OCI-LY3 (cell line): ENCODE data around the gene SLC25A21.

Experiments
- H2AFZ ChIP-seq: fragments of 200-600, 300-600 bp; shearing (Covaris generic); 2 replicates; pipeline ENCODE4 v1.6.0; 2014; ENCODE audit warnings: antibody characterized with exemption, low read depth, low read length
- H3K27ac ChIP-seq: fragments of 200-600, 300-600 bp; sonication (generic); 2 replicates; pipeline ENCODE4 v1.5.1; 2014; ENCODE audit warnings: mild to moderate bottlenecking, low read length, moderate library complexity, mixed read lengths
- H3K27me3 ChIP-seq: fragments of 200-600, 300-600 bp; sonication (generic); 2 replicates; pipeline ENCODE4 v1.6.1; 2014; ENCODE audit warnings: low read depth, low read length, mixed read lengths
- H3K36me3 ChIP-seq: fragments of 200-600, 300-600 bp; sonication (generic); replicated peaks from 2 replicates; pipeline ENCODE3; 2014; ENCODE audit warnings: low read depth, low read length, mixed read lengths
- H3K4me1 ChIP-seq: fragments of 300-600, 200-600 bp; sonication (generic); 2 replicates; pipeline ENCODE4 v1.6.1; 2014; ENCODE audit warnings: low read length, mixed read lengths
- H3K4me2 ChIP-seq: fragments of 200-600, 300-600 bp; sonication (generic); 2 replicates; pipeline ENCODE4 v1.6.1; 2014; ENCODE audit warnings: low read length, mixed read lengths
- H3K4me3 ChIP-seq: fragments of 300-600, 200-600 bp; sonication (generic); 2 replicates; pipeline ENCODE4 v1.5.1; 2014; ENCODE audit warnings: antibody characterized with exemption, mild to moderate bottlenecking, low read length, moderate library complexity
- H3K79me2 ChIP-seq: fragments of 300-600, 200-600 bp; shearing (Covaris generic); 2 replicates; pipeline ENCODE4 v1.6.1; 2014; ENCODE audit warnings: mild to moderate bottlenecking, low read length, mixed read lengths
- H3K9ac ChIP-seq: fragments of 300-600, 200-600 bp; shearing (Covaris generic); 2 replicates; pipeline ENCODE4 v1.6.0; 2014; ENCODE audit warnings: mild to moderate bottlenecking, low read length, moderate library complexity
- H3K9me3 ChIP-seq: fragments of 200-600, 300-600 bp; shearing (Covaris generic); 2 replicates; pipeline ENCODE4 v1.6.1; 2014; ENCODE audit warnings: low read length, mixed read lengths; ENCODE audit not compliant: insufficient read depth
- H4K20me1 ChIP-seq: fragments of 200-600, 300-600 bp; sonication (generic); 2 replicates; pipeline ENCODE4 v1.6.1; 2016; ENCODE audit warnings: low read length, mixed read lengths; ENCODE audit not compliant: insufficient read depth
- CTCF ChIP-seq: fragments of 200-600, 300-600 bp; sonication (generic); IDR thresholded peaks from 2 replicates; pipeline ENCODE4 v1.5.1; 2014; ENCODE audit warnings: antibody characterized with exemption, low read length, low read depth
- EZH2phosphoT487 ChIP-seq: fragments of 200-600 bp; shearing (Covaris generic); IDR thresholded peaks from 2 replicates; pipeline ENCODE4 v1.6.1; 2018; ENCODE audit warnings: antibody characterized with exemption, mixed run types, low read depth

Gene SLC25A21

DNA sequence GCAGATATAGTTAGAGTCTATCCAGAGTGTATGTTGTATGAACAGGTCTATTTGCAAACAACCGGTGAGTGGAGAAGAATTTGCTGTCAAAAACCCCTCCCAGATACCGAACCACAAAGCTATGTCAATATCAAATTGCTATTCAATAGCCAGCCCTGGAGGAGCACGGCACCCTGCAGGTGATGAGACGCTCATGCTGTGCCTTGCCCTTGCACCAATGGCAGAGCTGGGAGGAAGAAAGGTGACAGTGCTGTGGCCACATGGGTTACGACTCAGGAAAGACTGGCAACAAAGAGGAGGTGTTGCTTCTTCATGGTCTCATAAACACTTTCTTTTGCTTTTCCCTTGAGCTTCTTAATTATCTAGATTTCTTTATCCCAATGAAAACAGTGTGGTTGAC, 455.0 kb downstream of the SLC25A21 start:
- Histone ChIP-seq H4K20me1 (no peaks in the 10 kb centered on the region), H2AFZ (no peak overlapping the region), H3K27me3 (no peaks in the 10 kb centered on the region), H3K9me3 (no peaks in the 10 kb centered on the region), H3K9ac (no peak overlapping the region), H3K27ac (no peak overlapping the region), H3K4me3 (no peak overlapping the region), H3K79me2 (no peaks in the 10 kb centered on the region), H3K4me2 (no peak overlapping the region), H3K36me3 (no peaks in the 10 kb centered on the region), H3K4me1 (no peaks in the 10 kb centered on the region)
- TF ChIP-seq CTCF (no peak), EZH2phosphoT487 (no peak)

DNA sequence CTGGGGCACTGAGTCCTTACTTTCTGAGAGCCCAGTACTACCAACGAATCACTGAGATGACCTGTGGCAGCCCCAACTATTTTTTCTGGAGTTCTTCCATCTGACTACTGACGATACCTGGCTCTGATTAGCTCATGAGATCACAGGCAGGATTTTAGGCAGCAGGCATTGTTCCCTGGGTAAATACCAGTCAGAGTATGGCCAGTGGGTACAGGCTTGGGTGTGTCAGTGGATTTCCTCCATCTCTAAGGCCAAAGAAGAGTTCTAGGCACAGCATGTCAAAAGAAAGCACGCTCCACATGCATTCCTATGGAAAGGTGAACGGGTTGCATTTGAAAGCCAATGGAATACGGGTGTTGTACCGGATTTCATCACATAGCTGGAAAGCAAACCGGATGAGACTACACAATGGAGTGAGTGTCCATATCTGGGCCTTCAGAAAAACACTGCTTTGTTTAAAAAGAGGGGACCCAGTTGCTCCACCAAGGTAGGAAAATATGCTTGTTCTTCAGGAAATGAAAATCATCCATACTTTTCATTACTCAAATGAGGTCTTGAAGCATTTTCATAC, 455.7 kb downstream of the SLC25A21 start:
- no peak overlapping the region for H3K4me3 ChIP-seq
- no peak overlapping the region for H3K4me2 ChIP-seq
- no peaks in the 10 kb centered on the region for H3K36me3 ChIP-seq
- no peaks in the 10 kb centered on the region for H3K9me3 ChIP-seq
- no peak overlapping the region for H2AFZ ChIP-seq
- H3K79me2 ChIP-seq = no peaks in the 10 kb centered on the region
- H4K20me1 ChIP-seq = no peaks in the 10 kb centered on the region
- no peak overlapping the region for H3K27ac ChIP-seq
- H3K9ac ChIP-seq = no peak overlapping the region
- TF ChIP-seq CTCF (no peak), EZH2phosphoT487 (no peak)
- no peaks in the 10 kb centered on the region for H3K4me1 ChIP-seq
- H3K27me3 ChIP-seq = no peaks in the 10 kb centered on the region

DNA sequence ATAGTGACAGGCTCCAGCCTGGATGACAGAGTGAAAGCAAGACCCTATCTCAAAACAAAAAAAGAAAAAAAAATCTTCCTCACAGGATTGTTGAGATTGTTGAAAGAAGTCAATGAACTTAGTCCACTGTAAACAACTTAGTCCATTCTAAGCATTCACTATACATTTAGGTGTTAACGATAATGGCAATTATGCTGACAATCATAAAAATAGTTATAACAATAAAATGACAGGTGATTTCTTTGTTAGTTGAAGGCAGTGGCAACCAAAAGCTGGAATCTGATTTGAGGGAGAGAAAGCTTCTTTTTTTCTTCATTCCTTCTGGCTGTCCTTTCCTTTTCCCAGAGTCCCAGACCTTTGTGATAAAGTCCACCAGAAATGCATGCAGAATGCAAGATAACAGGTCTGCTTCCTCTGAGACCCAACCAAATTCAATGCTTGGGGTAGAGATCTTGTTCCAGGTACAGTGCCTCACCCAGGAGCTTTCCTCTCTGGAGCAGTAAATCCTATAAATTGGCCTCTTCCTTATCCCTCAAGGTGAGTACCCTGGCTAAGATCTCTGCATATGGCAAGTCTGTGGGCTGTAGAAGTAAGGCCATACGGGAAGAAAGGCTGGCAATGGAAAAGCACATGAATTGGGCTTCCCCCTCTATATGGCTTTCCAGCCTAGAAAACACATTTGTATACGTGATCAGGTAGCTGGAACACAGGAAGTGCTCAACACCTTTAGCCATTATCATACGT, 458.3 kb downstream of the SLC25A21 start:
- TF ChIP-seq CTCF (no peak), EZH2phosphoT487 (no peak)

DNA sequence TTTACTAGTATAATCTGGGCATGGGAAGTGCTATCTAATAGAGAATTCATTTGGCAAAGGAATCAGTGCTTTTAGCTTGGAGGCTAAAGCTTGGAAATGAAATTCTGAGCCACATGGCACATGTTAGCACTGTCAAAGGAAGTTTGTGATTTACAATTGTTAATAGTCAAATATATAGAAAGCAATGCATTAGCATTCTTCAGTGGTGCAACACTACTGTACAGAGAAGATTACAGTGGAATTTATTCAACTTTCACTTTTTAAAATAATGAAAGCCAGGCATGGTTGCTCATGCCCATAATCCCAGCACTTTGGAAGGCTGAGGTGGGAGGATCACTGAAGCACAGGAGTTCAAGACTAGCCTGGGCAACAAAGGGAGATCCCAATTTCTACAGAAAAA, 464.8 kb downstream of the SLC25A21 start:
- Histone ChIP-seq H3K79me2 (no peaks in the 10 kb centered on the region), H3K27me3 (no peaks in the 10 kb centered on the region), H3K36me3 (no peaks in the 10 kb centered on the region), H3K9me3 (no peaks in the 10 kb centered on the region), H3K4me3 (no peak overlapping the region), H3K9ac (no peak overlapping the region), H3K4me2 (no peak overlapping the region), H3K27ac (no peak overlapping the region), H3K4me1 (no peaks in the 10 kb centered on the region), H2AFZ (no peak overlapping the region), H4K20me1 (no peaks in the 10 kb centered on the region)
- TF ChIP-seq EZH2phosphoT487 (no peak), CTCF (no peak)

More for the DNA sequence above, 458.3 kb downstream of the SLC25A21 start:
- no peaks in the 10 kb centered on the region for H3K36me3 ChIP-seq
- no peaks in the 10 kb centered on the region for H3K79me2 ChIP-seq
- H3K4me2 ChIP-seq = no peak overlapping the region
- H4K20me1 ChIP-seq = no peaks in the 10 kb centered on the region
- no peak overlapping the region for H2AFZ ChIP-seq
- H3K4me3 ChIP-seq = no peak overlapping the region
- no peak overlapping the region for H3K27ac ChIP-seq
- no peaks in the 10 kb centered on the region for H3K4me1 ChIP-seq
- H3K27me3 ChIP-seq = no peaks in the 10 kb centered on the region
- H3K9ac ChIP-seq = no peak overlapping the region
- H3K9me3 ChIP-seq = no peaks in the 10 kb centered on the region
